HepG2 (cell line): ENCODE data around the gene CADM2. TPM values are rescaled to one million over a fixed set of nuclear protein-coding genes. Genes with fewer than 3 reads are reported as not detected.

Experiments
- ATAC-seq: fragments of 200-7000 bp; cut with Tn5 transposase; 3 replicates; pipeline ENCODE4 v1.9.1; 2020; ENCODE audit warnings: mild to moderate bottlenecking, moderate library complexity
- BruUV-seq: library from RNA; stranded (reverse); fragments of 400-500 nt; replicated peaks from 2 replicates; lab custom pipeline; 2021; lab: Mats Ljungman, UMichigan
- CTCF ChIA-PET: fragments of 300-600 bp; formaldehyde crosslinking; extraction: SDS; loops from one replicate; lab custom pipeline; 2021; ENCODE audit warnings: low total read pairs, inconsistent platforms, low intra/inter-chr PET ratio; lab: Yijun Ruan, JAX
- POLR2A ChIA-PET: fragments of 350-600 bp; sonication (Branson Sonifier 250); formaldehyde crosslinking; loops from one replicate; lab custom pipeline; 2020; ENCODE audit warnings: antibody characterized with exemption, inconsistent platforms; lab: Yijun Ruan, JAX
- DNase-seq: peaks from one replicate; pipeline ENCODE4 v3.0.0-alpha.2; 2015; ENCODE audit warnings: low spot score
- FAIRE-seq: peaks from 3 replicates; lab custom pipeline; 2011; peaks lifted over from hg19 to GRCh38; lab: Jason Lieb, UNC
- H2AFZ ChIP-seq: one replicate; pipeline ENCODE4 v1.6.1; 2011; ENCODE audit warnings: low read length, inconsistent platforms
- H3K27ac ChIP-seq: fragments of 300-600 bp; 3 replicates; pipeline ENCODE4 v1.8.0; 2011; ENCODE audit warnings: mixed run types, mild to moderate bottlenecking, mixed read lengths, low read length, inconsistent platforms; ENCODE audit not compliant: insufficient read depth; ENCODE audit errors: extremely low read length
- H3K27me3 ChIP-seq, 2 experiments: fragments of 200-600 bp in 1 of 2; 2 replicates in 1 of 2; 3 replicates in 1 of 2; pipeline versions ENCODE4 v1.6.0 to v1.8.0; 2011; ENCODE audit warnings: low read length in 2 of 2, mild to moderate bottlenecking in 2 of 2, moderate library complexity in 2 of 2, inconsistent platforms in 1 of 2; ENCODE audit not compliant: insufficient read depth in 2 of 2, control insufficient read depth in 1 of 2
- H3K36me3 ChIP-seq, 2 experiments: fragments of 200-600 bp in 1 of 2; replicated peaks in 1 of 2; 2 replicates in 1 of 2; 3 replicates in 1 of 2; pipeline versions ENCODE4 v1.5.1 to v1.8.0; 2011; ENCODE audit warnings: low read length in 2 of 2, inconsistent platforms in 1 of 2; ENCODE audit not compliant: insufficient read depth in 2 of 2, control insufficient read depth in 1 of 2
- H3K4me1 ChIP-seq: 2 replicates; pipeline ENCODE4 v1.5.1; 2012; ENCODE audit warnings: low read length, inconsistent platforms; ENCODE audit not compliant: insufficient read depth
- H3K4me2 ChIP-seq: 2 replicates; pipeline ENCODE4 v1.6.0; 2011; ENCODE audit warnings: low read depth, low read length, inconsistent platforms
- H3K4me3 ChIP-seq, 3 experiments: fragments of 200-600 bp in 1 of 3; sonication (generic), shearing (Covaris generic) in 1 of 3; replicated peaks in 1 of 3; 2 replicates each; pipeline ENCODE4 v1.5.1; 2011 to 2016; ENCODE audit warnings: low read length in 3 of 3, inconsistent platforms in 2 of 3, low read depth in 2 of 3, mild to moderate bottlenecking in 2 of 3, control low read depth in 1 of 3, mixed read lengths in 1 of 3; ENCODE audit not compliant: insufficient read depth in 1 of 3
- H3K79me2 ChIP-seq: one replicate; pipeline ENCODE4 v1.6.1; 2011; ENCODE audit warnings: low read length, inconsistent platforms; ENCODE audit not compliant: insufficient read depth
- H3K9ac ChIP-seq: 2 replicates; pipeline ENCODE4 v1.6.0; 2011; ENCODE audit warnings: mild to moderate bottlenecking, low read depth, low read length, inconsistent platforms; ENCODE audit not compliant: insufficient read depth
- H3K9me3 ChIP-seq: 2 replicates; pipeline ENCODE4 v1.5.1; 2012; ENCODE audit warnings: mild to moderate bottlenecking, low read length
- H4K20me1 ChIP-seq: 2 replicates; pipeline ENCODE4 v1.6.0; 2011; ENCODE audit warnings: inconsistent platforms, mild to moderate bottlenecking, low read length, moderate library complexity; ENCODE audit not compliant: insufficient read depth
- MED13 ChIP-seq: sonication (generic); formaldehyde crosslinking; IDR thresholded peaks from 2 replicates; pipeline ENCODE4 v1.5.0; 2020; ENCODE audit warnings: missing genetic modification reagents
- PRPF4 ChIP-seq: fragments of 200-400 bp; formaldehyde crosslinking; IDR thresholded peaks from 2 replicates; pipeline ENCODE4 v1.6.1; 2016; ENCODE audit warnings: low read length, low read depth; ENCODE audit not compliant: poor library complexity, severe bottlenecking
- TFDP1 ChIP-seq: IDR thresholded peaks from 2 replicates; pipeline ENCODE4 v1.6.1; 2016; ENCODE audit warnings: missing compliant biosample characterization, missing genetic modification reagents, borderline replicate concordance
- ZNF547 ChIP-seq: sonication (generic); formaldehyde crosslinking; IDR thresholded peaks from 2 replicates; pipeline ENCODE4 v1.5.1; 2020; ENCODE audit warnings: mild to moderate bottlenecking, missing genetic modification reagents
- WGBS: methylation state at CpG from one replicate; pipeline ENCODE4 v1.1.6; 2017; ENCODE audit warnings: low lambda C conversion rate; 5-methylcytosine and 5-hydroxymethylcytosine counted together
- in situ Hi-C: cut with HindIII; loops from 2 replicates; pipeline ENCODE4 v1.10.0; 2017; ENCODE audit warnings: low pct_unique_long_range_greater_than_20kb; ENCODE audit not compliant: extremely low pct_ligation_motif_present
- intact Hi-C: fragments of 100-400 bp; cut with micrococcal nuclease; formaldehyde crosslinking; loops from one replicate; pipeline ENCODE4 v1.10.0; 2022; ENCODE audit not compliant: unreplicated experiment
- polyA plus RNA-seq, 8 experiments: library from polyadenylated mRNA; depleted of rRNA in 3 of 8; stranded (reverse) in 7 of 8; unstranded in 1 of 8; fragments of >200 nt; fragmentation: Illumina TruSeq in 4 of 8; extraction: Trizol in 4 of 8; gene quantifications; 2 replicates each; pipeline versions ENCODE4 v1.2.1 to v1.2.3, GENCODE V29; 2011 to 2016; ENCODE audit warnings: low read depth in 4 of 8, missing spikeins in 1 of 8, mixed read lengths in 1 of 8; ENCODE audit not compliant: insufficient read depth in 1 of 8
- total RNA-seq, 5 experiments: library from RNA; depleted of rRNA; stranded (reverse); fragments of >200 nt; fragmentation: Illumina TruSeq; extraction: Trizol; gene quantifications; 2 replicates each; pipeline ENCODE4 v1.2.3, GENCODE V29; 2016; ENCODE audit warnings: low read depth in 1 of 5
- TF ChIP-seq, protein P1 (sequence below): sonication (generic); formaldehyde crosslinking; IDR thresholded peaks from 2 replicates; pipeline ENCODE4 v1.4.0; 2020; ENCODE audit warnings: missing genetic modification reagents; ENCODE audit errors: not compliant biosample characterization
- TF ChIP-seq, protein P2 (sequence below): sonication (generic); formaldehyde crosslinking; IDR thresholded peaks from 2 replicates; pipeline ENCODE4 v1.5.0; 2020; ENCODE audit warnings: missing genetic modification reagents

Gene CADM2
- total and polyA plus RNA-seq, 2 of the 13 experiments (the other 11 are each of a cell fraction or from before 2014, with no cell fraction given): not detected

DNA sequence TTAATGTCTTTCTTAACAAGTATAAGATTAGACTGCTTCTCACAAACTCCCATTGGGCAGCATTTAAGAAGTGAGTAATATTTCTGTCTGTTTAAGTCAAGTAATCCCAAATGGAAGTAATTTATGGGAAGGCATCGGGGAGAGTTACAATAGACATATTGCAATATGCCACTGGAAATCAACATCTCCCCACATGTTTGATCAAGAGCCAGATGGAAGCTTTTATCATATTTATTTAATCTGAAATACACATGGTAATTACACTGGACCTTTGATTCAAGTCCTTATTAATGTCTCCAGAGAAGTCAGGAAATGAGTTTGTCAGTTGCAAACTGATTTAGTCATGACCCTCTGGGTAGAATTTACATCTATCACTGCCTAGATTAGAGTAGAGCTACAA, 1088.4 kb downstream of the CADM2 start:
- 46% methylated on average over 1 of the region's 1 CpG for WGBS
- ATAC-seq: no peak
- Histone ChIP-seq H3K4me3 (no peak overlapping the region), H3K79me2 (no peaks in the 10 kb centered on the region), H3K9me3 (no peaks in the 10 kb centered on the region), H3K9ac (no peak overlapping the region), H3K4me2 (no peak overlapping the region), H4K20me1 (no peaks in the 10 kb centered on the region), H3K27me3 (no peaks in the 10 kb centered on the region), H3K4me1 (no peaks in the 10 kb centered on the region), H3K27ac (no peak overlapping the region), H3K36me3 (no peaks in the 10 kb centered on the region), H2AFZ (no peak overlapping the region)
- no TSS peak for BruUV-seq
- CTCF ChIA-PET: no interaction called here
- intact Hi-C loops: no loop called here
- DNase-seq: no peak
- FAIRE-seq: no peak
- POLR2A ChIA-PET: no interaction called here
- TF ChIP-seq TFDP1 (no peak), PRPF4 (no peak), MED13 (no peak), ZNF547 (CRISPR knock-in tag) (no peak)
- TF ChIP-seq, protein P1, sequence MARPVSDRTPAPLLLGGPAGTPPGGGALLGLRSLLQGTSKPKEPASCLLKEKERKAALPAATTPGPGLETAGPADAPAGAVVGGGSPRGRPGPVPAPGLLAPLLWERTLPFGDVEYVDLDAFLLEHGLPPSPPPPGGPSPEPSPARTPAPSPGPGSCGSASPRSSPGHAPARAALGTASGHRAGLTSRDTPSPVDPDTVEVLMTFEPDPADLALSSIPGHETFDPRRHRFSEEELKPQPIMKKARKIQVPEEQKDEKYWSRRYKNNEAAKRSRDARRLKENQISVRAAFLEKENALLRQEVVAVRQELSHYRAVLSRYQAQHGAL (CRISPR knock-in tag): no peak
- TF ChIP-seq, protein P2, sequence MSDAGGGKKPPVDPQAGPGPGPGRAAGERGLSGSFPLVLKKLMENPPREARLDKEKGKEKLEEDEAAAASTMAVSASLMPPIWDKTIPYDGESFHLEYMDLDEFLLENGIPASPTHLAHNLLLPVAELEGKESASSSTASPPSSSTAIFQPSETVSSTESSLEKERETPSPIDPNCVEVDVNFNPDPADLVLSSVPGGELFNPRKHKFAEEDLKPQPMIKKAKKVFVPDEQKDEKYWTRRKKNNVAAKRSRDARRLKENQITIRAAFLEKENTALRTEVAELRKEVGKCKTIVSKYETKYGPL (CRISPR knock-in tag): no peak
- in situ Hi-C loops: no loop called here
